HG02759 (cell line): ENCODE data around the gene RRP7A.
A peak's percentile ranks its signal among the peaks of the same experiment; 100 is the strongest.
"Not testable (repeated sequence)": the region's sequence is repeated elsewhere in the genome, so short reads cannot be mapped to it uniquely, and the experiment has no call there.

ENCODE experiments used
- ATAC-seq: cut with Tn5 transposase; IDR thresholded peaks from one replicate; pipeline ENCODE4 v1.9.1; 2021; ENCODE audit warnings: mild to moderate bottlenecking, moderate library complexity; ENCODE audit not compliant: unreplicated experiment

Gene RRP7A

DNA sequence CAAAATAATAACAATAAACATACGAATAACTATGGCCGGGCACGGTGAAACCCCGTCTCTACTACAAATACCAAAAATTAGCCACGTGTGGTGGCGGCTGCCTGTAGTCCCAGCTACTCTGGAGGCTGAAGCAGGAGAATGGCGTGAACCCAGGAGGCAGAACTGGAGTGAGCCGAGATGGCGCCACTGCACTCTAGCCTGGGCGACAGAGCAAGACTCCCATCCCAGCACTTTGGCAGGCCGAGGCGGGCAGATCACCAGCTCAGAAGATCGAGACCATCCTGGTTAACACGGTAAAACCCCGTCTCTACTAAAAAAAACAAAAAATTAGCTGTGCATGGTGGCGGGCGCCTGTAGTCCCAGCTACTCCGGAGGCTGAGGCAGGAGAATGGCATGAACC is 17.0 kb upstream of the RRP7A start:
- not testable (repeated sequence) for ATAC-seq

DNA sequence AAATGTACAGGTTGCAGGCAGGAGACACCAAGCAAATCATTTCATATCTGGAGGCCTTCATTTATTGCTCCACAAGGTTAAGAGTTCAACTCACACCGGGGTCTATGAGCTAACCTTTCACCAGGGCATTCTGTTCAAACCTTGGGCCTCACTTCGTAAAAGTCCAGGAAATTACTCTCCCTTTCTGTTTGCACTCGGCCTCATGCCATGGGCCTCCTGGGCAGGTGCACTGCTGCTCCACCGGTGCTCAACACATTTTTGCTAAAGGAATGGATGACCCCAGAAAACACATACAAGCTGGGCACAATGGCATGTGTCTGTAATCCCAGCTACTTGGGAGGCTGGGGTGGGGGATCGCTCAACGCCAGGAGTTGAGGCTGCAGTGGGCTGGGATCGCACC is 16.6 kb upstream of the RRP7A start:
- ATAC-seq = no peak

DNA sequence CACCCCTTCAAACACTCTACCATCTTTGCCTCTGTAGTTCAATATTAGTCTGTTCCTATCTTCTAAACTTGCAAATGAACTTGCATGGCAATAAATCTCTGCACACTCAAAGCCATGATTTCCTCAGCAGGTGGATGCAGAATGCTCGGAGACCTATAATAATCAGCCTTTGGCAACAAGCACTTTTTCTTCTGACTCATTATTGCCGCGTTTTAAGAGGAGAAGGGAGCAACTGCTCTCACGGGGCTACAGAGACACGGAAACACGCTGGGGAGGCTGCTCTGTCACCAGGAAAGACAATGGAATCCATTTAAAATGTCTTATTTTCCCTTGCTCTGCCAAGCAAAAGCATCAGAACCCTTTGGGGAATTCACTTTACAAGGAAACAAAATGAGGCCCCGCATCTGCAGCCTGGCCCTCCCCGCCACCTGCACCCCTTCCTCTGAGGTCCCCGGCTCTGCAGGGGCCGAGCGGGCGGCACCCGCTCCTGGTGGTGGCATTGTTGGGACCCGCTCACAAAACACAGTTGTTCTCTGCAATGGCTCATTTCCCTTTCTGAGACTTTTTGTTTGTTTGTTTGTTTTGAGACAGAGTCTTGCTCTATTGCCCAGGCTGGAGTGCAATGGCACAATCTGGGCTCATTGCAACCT is 15.6 kb upstream of the RRP7A start:
- not testable (repeated sequence) for ATAC-seq

DNA sequence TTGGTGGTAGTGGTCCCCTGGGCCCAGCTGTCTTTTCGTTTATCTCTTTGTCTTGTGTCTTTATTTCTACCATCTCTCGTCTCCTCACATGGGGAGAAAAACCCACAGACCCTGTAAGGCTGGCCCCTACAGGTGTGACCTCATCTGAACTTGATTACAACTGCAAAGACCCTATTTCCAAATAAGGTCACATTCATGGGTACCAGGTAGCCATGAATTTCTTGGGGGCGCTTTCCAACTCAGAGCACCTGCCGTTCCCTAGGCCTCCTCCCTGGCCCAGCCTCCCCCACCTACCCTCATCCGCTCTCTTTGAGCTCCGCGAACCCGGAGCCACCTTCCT is 14.0 kb upstream of the RRP7A start:
- ATAC-seq = no peak

DNA sequence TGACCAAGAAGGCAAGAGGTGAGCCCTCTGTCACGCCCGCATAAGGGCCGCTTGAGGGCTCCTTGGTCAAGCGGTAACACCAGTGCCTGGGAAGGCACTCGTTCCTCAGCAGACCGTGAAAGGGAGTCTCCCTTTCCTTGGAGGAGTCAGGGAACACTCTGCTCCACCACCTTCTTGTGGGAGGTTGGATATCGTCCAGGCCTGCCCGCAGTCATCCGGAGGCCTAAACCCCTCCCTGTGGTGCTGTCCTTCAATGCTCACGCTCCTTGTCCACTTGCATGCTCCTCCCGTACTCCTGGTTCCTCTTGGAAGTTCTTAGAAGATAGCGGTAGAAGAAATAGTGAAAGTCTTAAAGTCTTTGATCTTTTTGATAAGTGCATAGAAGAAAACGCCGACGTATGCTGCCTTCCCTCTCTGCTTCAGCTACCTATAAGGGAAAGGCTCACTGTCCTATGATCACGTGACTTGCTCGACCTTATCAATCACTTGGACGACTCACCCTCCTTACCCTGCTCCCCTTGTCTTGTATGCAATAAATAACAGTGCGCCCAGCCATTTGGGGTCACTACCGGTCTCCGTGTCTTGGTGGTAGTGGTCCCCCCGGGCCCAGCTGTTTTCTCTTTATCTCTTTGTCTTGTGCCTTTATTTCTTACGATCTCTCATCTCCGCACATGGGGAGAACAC is 11.9 kb upstream of the RRP7A start:
- not testable (repeated sequence) for ATAC-seq

DNA sequence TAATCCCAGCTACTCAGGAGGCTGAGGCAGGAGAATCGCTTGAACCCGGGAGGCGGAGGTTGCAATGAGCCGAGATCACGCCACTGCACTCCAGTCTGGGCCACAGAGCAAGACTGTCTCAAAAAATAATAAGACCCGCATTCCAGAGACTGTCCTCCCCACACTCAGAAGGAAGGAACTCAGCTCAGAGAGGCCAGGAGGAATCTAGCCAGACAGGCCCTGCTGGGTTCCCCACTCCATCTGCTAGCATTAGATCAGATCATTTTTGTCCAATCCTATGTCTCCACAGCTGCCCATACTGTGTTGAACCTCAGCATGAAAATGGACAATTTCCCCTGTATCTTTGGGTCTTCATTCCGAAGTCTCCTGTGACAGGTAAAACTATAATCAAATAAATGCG is 9.8 kb upstream of the RRP7A start:
- ATAC-seq = not testable (repeated sequence)

DNA sequence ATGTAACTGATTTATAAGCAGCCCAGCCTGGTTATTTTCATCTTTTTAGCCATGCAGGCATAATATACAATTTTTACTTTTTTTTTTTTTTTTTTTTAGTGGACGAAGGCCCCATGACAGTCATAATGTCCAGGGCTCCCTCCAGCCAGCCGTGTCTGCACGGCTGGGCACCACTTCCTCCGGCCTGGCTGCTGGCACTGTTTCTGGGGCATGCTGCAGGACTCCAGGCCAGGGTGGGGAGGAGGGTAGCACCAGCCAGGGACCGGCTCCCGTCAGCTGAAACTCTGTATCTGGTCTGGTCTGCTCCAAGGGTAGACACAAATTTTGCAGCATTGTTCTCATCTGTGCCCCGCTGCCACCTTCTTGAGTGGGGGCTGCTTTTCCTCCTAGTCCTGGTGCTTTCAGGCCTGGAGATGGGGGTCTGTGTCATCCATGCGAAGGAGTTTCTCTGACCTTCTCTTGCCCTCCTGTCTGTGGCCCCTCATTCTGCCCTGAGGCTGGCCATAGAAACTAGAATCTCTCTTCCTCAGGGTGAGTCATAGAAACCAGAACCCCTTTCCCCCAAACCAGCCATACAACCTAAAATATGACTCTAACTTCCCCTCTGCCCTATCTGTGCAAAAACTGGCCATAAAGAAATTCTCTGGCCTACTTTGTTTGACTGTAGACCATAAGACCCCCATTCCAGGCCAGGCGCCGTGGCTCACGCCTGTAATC is 9.2 kb upstream of the RRP7A start:
- no peak for ATAC-seq

DNA sequence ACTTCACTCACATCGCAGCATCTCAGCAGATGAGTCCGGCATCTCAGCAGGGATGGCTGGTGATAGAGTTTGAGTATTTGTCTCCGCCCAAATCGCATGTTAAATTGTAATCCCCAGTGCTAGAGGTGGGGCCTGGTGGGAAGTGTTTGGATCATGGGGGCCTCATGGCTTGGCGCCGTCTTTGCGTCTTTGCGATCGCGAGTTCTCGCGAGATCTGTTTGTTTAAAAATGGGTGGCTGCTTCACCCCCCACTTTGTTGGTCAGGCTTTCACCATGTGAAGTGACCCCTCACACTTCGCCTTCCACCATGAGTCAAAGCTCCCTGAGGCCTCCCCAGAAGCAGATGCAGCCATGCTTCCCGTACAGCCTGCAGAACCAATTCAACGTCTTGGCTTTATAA is 3.0 kb upstream of the RRP7A start:
- no peak for ATAC-seq

DNA sequence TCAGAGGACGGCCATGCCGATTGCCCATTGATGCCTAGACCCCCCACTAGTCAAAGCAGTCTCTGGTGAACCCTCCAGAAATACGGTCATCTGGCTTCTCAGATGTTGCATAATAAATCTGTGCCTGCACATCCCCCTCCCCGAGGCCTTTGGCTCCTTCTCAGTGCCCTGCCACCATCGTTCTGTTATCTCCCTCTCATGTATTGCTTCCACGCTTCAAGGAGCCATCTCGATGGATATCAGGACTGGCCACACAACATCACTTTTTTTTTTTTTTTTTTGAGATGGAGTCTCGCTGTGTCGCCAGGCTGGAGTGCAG is 1.6 kb upstream of the RRP7A start:
- no peak for ATAC-seq

DNA sequence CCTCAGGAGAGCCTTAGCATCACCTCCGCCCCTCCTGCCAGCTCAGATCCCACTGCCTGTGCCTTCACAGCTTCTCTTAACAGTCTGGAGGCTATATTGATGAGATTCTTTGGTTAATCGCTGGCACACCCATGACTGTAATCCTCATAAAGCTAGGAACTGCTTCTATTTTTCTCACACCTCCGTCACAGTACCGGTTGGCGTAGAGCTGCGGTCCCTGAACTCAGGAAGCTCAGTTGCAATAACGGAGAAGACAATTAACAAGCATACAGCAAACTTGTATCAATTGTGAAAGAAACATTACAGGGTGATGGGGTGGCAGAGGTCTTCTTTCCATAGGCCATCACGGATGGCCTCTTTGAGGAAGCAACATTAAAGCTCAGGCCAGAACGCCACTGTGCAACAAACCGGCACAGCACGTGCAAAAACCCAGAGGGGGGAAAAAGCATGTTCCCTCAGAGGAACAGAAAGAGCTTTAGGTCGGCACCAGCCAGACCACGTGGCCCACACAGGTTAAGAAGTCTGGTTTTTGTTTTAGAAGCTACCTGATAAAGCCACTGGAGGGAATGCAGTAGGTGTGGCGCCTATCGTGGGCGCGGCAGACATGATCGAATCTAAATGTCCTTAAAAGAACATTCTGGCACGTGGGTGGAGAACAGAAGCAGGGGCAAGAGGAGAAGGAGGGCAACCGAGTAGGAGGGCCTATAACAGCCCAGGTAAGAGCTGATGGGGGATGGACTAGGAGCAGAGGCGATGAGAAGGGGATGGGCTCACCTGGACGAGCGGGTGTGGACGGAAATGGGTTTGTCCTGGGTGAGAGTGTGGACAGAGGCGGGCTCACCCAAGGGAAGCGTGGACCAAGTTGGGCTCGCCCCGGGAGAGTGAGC is 715 bp downstream of the RRP7A start:
- ATAC-seq = peak; percentile 16

DNA sequence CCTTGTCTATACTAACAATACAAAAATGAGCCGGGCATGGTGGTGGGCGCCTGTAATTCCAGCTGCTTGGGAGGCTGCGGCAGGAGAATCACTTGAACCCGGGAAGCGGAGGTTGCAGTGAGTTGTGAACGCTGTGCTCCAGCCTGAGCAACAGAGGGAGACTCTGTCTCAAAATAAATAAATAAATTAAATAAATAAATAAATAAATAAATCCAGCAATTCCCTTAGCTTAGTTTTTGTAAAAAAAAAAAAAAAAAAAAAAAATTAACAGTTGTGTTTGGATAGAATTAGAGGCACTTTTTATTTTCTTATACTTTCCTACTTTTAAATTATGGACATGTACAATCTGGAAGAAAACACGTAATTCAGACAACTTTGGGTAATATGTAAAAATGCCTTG is 2.5 kb downstream of the RRP7A start:
- not testable (repeated sequence) for ATAC-seq

DNA sequence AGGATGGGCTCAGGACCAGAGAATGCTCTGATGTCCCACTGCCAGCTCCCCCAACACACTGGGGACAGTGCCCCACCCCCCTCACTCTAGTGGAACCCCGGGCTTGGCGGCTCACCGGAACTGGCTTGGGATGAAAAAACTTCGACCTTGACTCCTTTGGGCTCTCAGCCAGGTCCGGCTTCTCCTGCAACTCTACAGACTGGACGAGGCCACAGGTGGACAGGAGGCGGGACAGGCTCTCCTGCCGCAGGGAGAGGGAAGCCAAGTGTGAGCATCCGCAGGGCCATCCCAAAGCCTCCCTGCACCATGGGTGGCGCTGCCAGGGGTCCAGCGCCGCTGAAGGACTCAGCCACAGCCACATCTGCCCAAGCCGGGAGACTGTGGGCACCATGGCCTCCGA is 3.7 kb downstream of the RRP7A start:
- no peak for ATAC-seq

DNA sequence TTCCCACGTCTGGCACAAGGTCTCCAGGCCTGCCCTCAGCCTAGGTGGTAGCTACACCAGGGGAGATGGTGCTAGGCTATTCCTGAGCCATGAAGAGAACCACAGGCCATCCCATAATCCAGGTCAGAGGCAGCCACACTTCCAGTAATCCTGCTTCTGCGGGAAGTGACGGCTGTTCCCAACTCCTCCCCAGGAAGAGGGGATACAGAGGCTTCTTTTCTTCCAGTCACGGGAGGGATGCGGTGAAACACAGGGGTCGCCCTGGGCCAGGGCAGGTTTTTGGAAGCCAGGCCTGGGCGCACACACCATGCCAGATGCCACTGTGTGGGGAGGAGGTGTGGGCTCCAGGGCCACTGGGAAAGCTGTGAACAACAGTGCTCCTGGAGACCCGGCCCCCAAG is 4.3 kb downstream of the RRP7A start:
- ATAC-seq = not testable (repeated sequence)

DNA sequence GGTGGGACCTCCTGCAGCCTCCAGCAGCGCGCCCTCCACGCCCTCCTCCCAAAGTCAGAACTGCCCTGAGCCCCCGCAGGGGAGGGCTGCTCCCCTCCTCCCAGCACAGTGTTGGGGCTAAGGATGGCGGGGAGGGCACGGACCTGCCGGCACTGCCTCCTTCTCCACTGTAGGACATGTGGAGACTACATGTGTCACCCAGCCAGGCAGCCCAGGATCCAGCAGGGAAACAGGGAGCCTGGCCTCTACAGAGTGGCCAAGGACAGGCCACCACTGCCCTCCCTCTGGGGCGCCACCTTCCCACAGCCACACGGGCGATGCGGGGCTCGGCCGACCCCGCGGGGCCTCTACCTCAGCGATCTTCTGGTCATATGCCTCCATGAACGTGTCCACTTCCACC is 5.3 kb downstream of the RRP7A start:
- not testable (repeated sequence) for ATAC-seq

DNA sequence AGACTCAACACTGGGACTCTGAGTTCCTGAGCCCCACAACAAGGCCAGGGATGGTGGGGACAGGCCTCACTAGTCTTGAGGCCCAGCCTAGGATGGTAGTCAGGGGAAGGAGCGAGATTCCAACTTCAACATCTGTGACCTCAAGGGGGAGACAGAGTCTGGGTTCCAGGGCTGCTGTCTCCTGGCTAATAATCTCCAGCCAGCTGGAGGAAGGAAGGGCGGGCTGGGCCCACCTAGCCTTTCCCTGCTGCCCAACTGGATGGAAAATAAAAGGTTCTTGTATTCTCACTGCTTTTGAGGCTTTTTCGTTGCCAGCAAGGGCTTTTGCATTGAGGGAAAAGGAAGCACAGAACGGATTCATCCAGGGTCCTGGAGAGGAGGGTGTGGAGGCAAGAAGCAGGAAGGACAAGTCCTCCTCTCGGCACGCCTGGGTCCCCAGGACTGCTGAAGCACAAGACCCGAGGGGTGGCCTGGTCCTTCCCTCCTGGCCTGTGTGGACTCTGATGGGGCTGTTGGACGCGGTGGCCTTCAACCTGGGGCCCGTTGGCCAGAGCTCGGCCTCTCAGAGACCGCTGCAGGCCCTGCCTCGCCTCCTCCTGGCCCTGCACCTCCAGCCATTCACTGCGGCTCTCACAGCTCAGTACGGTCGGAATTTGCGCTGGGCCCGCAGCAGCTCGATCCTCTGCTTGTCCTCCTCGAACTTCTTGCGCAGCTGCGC is 7.2 kb downstream of the RRP7A start:
- not testable (repeated sequence) for ATAC-seq

DNA sequence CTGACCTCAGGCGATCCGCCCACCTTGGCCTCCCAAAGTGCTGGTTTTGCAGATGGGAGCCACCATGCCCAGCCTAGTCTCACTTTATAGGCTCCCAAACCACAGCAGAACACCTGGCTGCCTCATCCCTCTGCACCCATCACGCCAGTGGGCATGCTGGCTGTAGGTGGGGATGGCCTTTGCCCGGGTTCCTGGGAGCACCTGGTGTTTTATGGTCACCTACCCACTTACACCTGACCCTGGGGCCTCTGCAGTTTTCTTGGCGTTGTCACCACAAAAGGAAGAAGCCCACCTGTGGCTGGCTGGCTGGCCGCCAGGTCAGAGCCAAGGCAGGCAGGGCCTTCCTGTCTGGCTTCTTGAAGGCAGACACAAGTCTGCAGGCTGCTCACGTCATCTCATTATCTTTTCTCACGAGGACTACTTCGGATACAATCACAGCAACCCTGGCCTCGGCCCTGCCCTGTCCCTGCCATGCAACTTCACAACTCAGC is 8.2 kb downstream of the RRP7A start:
- ATAC-seq = no peak

DNA sequence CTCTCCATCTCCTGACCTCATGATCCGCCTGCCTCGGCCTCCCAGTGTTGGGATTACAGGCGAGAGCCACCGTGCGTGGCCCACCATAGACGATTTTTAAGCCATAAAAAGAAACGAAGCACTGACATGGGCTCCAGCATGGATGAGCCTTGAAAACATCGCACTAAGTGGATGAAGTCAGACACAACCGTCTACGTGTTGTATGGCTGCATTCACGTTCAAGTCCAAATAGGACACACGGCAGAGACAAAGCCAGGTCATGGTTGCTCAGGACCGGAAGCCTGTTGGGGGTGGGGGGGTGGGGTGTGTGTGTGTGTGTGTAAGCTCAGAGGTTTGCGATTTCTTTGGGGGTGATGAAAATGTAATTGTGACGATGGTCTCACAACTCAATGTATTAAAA is 10.0 kb downstream of the RRP7A start:
- ATAC-seq = no peak

DNA sequence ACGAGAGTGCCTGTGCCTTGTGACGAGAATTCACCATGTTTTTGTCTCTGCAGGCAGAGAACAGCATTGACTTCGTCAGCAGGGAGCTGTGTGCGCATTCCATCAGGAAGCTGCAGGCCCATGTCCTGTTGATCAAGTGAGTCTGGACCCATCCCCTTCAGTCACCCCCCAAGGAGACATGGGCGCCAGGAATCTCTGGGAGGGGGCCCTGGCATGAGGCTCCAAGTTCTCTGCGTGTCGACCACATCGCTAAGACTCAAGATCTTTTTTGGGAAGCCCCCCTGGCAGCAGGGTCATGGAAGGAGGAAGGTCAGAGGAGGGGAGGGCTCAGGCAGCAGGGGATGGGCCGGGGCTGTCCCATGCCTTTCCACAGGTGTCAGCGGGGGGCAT is 10.6 kb downstream of the RRP7A start:
- ATAC-seq = not testable (repeated sequence)

DNA sequence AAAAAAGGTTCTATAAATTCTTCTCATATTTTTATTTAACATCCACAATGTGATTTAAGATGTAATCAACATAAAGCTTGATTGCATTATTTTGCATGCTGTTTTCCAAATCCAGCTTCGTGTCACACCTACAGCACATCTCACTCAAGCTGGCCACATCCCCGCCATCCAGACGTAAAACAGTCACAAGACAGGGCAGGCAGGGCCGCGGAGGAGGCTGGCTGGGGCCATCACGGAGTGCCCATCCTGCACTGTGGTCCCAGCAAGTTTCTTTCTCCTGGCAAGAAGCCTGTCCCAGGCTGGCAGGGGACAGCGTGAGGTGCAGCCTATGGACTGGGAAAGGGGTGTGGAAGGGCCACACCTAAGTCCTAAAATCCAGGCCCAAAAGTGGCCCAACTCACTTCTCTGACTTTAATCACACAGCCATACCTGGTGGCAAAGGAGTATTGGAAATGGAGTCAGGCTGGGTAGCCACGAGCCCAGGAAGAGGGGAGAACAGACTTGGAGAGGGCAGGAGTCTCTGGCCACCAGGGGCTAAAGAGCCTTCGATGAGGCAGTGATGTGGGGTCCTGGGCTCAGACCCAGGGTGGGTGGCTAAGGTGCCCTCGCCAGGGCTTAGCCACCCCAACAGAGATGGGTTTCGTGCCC is 11.1 kb downstream of the RRP7A start:
- not testable (repeated sequence) for ATAC-seq

DNA sequence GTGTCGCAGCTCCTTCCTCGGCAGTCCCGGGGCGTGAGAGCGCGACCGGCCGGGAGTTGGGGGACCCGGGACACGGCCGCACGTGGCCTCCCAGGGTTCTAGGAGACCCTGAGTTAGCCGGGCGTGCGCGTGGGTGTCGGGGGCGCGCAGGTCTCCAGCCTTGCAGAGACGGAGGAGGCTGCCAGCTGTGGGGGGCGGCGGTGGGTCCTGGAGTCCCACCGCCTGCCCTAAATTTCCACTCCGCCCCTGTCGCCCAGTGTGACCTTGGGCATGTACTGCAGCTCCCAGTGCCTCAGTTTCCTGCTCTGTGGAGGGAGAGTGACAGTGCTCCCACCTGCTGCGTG is 18.8 kb downstream of the RRP7A start:
- no peak for ATAC-seq
